Mesodermal cell (in vitro differentiated cells): ENCODE data around the gene FGF3.

Experiments used
- H3K27ac ChIP-seq: 2 replicates; pipeline ENCODE4 v1.7.0; 2013; ENCODE audit warnings: mild to moderate bottlenecking, low read depth, low read length, moderate library complexity; ENCODE audit not compliant: severe bottlenecking
- H3K36me3 ChIP-seq: 2 replicates; pipeline ENCODE4 v1.7.1; 2013; ENCODE audit warnings: mild to moderate bottlenecking, low read length, moderate library complexity; ENCODE audit not compliant: control insufficient read depth, insufficient read depth
- H3K4me1 ChIP-seq: one replicate; pipeline ENCODE4 v1.7.1; 2013; ENCODE audit warnings: mild to moderate bottlenecking, low read length; ENCODE audit not compliant: insufficient read depth, control insufficient read depth, poor library complexity, severe bottlenecking
- H3K4me3 ChIP-seq: 2 replicates; pipeline ENCODE4 v1.7.0; 2013; ENCODE audit warnings: low read length, control low read depth, mild to moderate bottlenecking; ENCODE audit not compliant: insufficient read depth, poor library complexity, severe bottlenecking; ENCODE audit errors: extremely low read depth
- H3K9me3 ChIP-seq: 2 replicates; pipeline ENCODE4 v1.7.1; 2013; ENCODE audit warnings: mild to moderate bottlenecking, low read length, moderate library complexity; ENCODE audit not compliant: control insufficient read depth
- WGBS, 2 experiments: methylation state at CpG; one replicate each; pipeline ENCODE4 v1.1.5; 2013; ENCODE audit warnings: missing lambda C conversion rate in 2 of 2; ENCODE audit not compliant: insufficient coverage in 2 of 2; 5-methylcytosine and 5-hydroxymethylcytosine counted together

The FGF3 gene

GRCh38 chr11:69862331-69862771, 43.1 kb upstream of the FGF3 start:
- Histone ChIP-seq H3K27ac (no peak overlapping the region), H3K4me1 (peaks cover 5% of the 10 kb centered on the region), H3K4me3 (no peak overlapping the region), H3K9me3 (no peaks in the 10 kb centered on the region), H3K36me3 (no peaks in the 10 kb centered on the region)
- WGBS, 2 experiments: 44 to 46% methylated on average over 17 to 18 of the region's 19 CpGs

DNA sequence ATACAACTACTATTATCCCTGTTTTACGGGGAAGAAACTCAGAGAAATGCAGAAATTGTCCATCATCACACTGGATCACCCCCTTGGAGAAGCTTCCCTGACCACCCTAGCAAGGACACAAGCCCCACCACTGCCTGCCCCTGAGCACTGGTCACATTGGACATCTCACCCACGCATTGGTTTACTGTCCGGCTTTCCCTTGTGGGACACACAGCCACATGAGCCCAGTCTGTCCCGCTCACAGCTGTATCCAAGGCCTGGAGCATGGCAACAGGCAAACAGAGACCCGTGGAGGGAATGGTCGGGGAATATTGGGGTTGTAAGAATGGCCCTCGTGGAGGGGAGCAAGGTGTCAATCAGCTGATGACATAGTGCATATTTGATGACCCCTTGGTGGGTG, 42.7 kb upstream of the FGF3 start:
- no peak overlapping the region for H3K27ac ChIP-seq
- no peaks in the 10 kb centered on the region for H3K36me3 ChIP-seq
- peaks cover 5% of the 10 kb centered on the region for H3K4me1 ChIP-seq
- 81 to 83% methylated on average over 7 of the region's 7 CpGs for WGBS, 2 experiments
- no peaks in the 10 kb centered on the region for H3K9me3 ChIP-seq
- no peak overlapping the region for H3K4me3 ChIP-seq

DNA sequence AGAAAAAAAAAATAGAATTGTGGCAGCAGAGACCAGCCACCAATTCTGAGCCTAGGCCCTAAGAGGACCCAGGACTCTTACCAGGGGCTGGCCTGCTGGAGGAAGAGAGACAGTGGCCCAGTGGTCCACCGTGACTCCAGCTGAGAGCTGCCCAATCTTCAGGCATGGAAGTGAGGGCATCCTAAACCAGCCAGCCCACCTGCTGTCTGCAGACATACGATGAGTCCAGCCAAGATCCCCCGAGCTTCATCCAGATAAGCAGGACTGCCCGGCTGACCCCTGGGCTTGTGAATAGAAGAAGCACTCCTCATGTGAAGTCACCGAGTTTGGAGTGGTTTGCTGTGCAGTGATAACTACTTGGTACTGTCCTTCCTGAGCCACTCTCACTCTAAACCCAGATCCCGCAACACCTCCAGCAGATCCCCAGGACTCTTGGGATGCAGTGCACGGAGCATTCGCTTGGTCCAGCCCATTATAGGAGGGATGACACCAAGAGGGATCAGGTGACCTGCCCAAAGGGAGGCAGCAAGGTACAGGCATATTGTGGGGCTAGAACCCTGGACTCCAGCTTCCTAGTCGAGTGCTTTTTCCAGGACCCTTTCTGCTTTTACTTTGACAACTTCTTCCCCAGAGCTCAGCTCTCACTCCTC, 41.7 kb upstream of the FGF3 start:
- WGBS, 2 experiments: 88 to 90% methylated on average over 6 to 8 of the region's 9 CpGs
- H3K9me3 ChIP-seq: no peaks in the 10 kb centered on the region
- no peaks in the 10 kb centered on the region for H3K36me3 ChIP-seq
- H3K27ac ChIP-seq: no peak overlapping the region
- H3K4me3 ChIP-seq: no peak overlapping the region
- peaks cover 5% of the 10 kb centered on the region for H3K4me1 ChIP-seq

GRCh38 chr11:69860244-69860643, 41.0 kb upstream of the FGF3 start:
- H3K4me1 ChIP-seq: peaks cover 5% of the 10 kb centered on the region
- no peak overlapping the region for H3K27ac ChIP-seq
- H3K9me3 ChIP-seq: no peaks in the 10 kb centered on the region
- no peak overlapping the region for H3K4me3 ChIP-seq
- H3K36me3 ChIP-seq: no peaks in the 10 kb centered on the region
- WGBS, 2 experiments: 88 to 91% methylated on average over 4 of the region's 5 CpGs

DNA sequence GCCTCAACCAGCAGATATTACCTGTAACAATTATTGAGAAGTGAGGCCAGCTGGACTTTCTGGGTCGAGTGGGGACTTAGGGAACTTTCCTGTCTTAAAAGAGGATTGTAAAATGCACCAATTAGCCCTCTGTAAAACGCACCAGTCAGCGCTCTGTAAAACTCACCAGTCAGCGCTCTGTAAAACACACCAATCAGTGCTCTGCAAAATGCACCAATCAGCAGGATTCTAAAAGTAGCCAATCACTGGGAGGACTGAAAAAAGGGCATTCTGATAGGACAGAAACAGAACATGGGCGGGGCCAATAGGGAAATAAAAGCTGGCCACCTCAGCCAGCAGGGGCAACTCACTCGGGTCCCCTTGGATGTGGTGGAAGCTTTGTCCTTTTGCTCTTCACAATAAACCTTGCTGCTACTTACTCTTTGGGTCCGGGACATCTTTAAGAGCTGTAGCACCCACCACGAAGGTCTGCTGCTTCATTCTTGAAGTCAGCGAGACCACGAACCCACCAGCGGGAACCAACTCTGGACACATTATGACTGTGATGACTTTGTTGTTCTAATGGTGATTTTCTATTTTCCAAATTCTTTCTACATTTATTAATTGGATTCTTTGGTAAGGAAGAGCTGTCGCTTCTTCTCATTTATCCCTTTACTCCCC, 40.2 kb upstream of the FGF3 start:
- H3K4me1 ChIP-seq: peaks cover 5% of the 10 kb centered on the region
- H3K27ac ChIP-seq: no peak overlapping the region
- H3K36me3 ChIP-seq: no peaks in the 10 kb centered on the region
- 79 to 95% methylated on average over 6 to 7 of the region's 12 CpGs for WGBS, 2 experiments
- no peak overlapping the region for H3K4me3 ChIP-seq
- H3K9me3 ChIP-seq: no peaks in the 10 kb centered on the region

- Histone ChIP-seq H3K4me3 (no peak overlapping the region), H3K4me1 (no peaks in the 10 kb centered on the region), H3K36me3 (no peaks in the 10 kb centered on the region), H3K27ac (no peak overlapping the region), H3K9me3 (peaks cover 7% of the 10 kb centered on the region)
- WGBS, 2 experiments: no CpG with 5 or more reads among the region's 3 CpGs
Measured at GRCh38 chr11:69855421-69855820, 36.2 kb upstream of the FGF3 start.

DNA sequence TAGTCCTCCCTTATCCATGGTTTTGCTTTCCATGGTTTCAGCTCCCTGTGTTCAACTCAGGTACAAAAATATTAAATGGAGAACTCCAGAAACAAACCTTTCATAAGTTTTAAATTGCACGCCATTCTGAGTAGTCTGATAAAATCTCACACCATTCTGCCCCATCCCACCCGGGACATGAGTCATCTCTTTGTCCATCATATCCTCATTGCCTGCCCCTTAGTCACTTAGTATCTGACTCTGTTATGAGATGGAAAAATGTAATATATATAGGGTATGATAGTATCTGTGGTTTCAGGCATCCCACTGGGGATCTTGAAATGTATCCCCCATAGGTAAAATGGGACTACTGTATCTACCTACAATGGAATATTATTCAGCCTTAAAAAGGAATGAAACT, 35.5 kb upstream of the FGF3 start:
- peaks cover 7% of the 10 kb centered on the region for H3K9me3 ChIP-seq
- H3K27ac ChIP-seq: no peak overlapping the region
- 80 to 100% methylated on average over 1 of the region's 2 CpGs for WGBS, 2 experiments
- H3K36me3 ChIP-seq: no peaks in the 10 kb centered on the region
- no peaks in the 10 kb centered on the region for H3K4me1 ChIP-seq
- no peak overlapping the region for H3K4me3 ChIP-seq

GRCh38 chr11:69852056-69852455, 32.8 kb upstream of the FGF3 start:
- Histone ChIP-seq H3K27ac (no peak overlapping the region), H3K9me3 (peaks cover 10% of the 10 kb centered on the region), H3K4me1 (no peaks in the 10 kb centered on the region), H3K36me3 (no peaks in the 10 kb centered on the region), H3K4me3 (no peak overlapping the region)
- WGBS, 2 experiments: 57 to 61% methylated on average over 2 of the region's 2 CpGs

DNA sequence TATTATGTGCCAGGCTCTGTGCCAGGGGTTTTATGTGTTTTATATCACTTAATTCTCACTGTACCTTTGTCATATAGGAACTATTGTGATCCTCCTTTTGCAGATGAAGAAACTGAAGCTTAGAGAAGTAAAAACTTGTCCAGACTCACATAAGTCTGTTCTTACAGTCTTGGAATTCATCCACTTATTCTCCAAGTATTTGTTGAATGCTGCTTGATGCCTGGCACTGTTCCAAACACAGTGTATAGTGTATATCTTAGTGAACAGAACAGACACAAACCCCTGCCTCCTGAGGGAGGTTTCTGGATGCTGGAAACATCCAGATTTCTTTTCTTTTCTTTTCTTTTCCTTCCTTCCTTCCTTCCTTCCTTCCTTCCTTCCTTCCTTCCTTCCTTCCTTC, 29.0 kb upstream of the FGF3 start:
- Histone ChIP-seq H3K4me1 (no peaks in the 10 kb centered on the region), H3K27ac (no peak overlapping the region), H3K36me3 (no peaks in the 10 kb centered on the region), H3K9me3 (peaks cover 10% of the 10 kb centered on the region), H3K4me3 (no peak overlapping the region)

DNA sequence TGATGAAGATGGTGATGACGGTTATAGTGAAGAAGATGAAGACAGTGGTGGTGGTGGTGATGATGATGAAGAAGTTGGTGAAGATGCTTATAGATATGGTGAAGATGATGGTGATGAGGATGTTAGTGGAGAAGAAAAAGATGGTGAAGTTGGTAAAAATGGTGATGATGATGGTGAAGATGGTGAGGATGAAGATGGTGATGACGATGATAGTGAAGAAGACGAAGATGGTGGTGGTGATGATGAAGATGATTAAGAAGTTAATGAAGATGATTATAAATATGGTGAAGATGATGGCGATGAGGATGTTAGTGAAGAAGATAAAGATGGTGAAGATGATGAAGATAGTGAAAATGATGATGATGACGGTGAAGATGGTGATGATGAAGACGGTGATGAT, 25.2 kb upstream of the FGF3 start:
- H3K9me3 ChIP-seq: peaks cover 3% of the 10 kb centered on the region
- H3K36me3 ChIP-seq: no peaks in the 10 kb centered on the region
- no peak overlapping the region for H3K27ac ChIP-seq
- H3K4me1 ChIP-seq: no peaks in the 10 kb centered on the region
- 93 to 96% methylated on average over 6 of the region's 6 CpGs for WGBS, 2 experiments
- no peak overlapping the region for H3K4me3 ChIP-seq

- Histone ChIP-seq H3K9me3 (no peaks in the 10 kb centered on the region), H3K27ac (no peak overlapping the region), H3K4me3 (no peak overlapping the region), H3K36me3 (no peaks in the 10 kb centered on the region), H3K4me1 (no peaks in the 10 kb centered on the region)
- 20% methylated on average over 1 of the region's 1 CpG; no CpG with 5 or more reads in 1 of the 2 experiments for WGBS, 2 experiments
Measured at GRCh38 chr11:69843529-69843921, 24.3 kb upstream of the FGF3 start.
